ENCODE measurements around the gene OCSTAMP. TPM values are rescaled to one million over a fixed set of nuclear protein-coding genes. Genes with fewer than 3 reads are reported as not detected.

OCSTAMP gene
- polyA plus RNA-seq, 1 donor = not detected

- Histone ChIP-seq H3K27me3 (ENCODE audit: control insufficient read depth, insufficient read depth, low read length) (peaks cover 2% of the 10 kb centered on the region), H3K4me1 (ENCODE audit: control insufficient read depth, insufficient read depth, low read length) (no peaks in the 10 kb centered on the region), H3K9me3 (ENCODE audit: control insufficient read depth, low read depth, low read length) (no peaks in the 10 kb centered on the region), H3K36me3 (ENCODE audit: control insufficient read depth, insufficient read depth, low read length) (no peaks in the 10 kb centered on the region), H3K4me3 (ENCODE audit: low read length) (no peak overlapping the region), H3K27ac (ENCODE audit: low read length) (no peak overlapping the region)
- no peak for DNase-seq
- 100% methylated on average over 1 of the region's 3 CpGs for WGBS (ENCODE audit: insufficient coverage, low lambda C conversion rate)
These were observed 3.5 kb upstream of the OCSTAMP start for GRCh38 chr20:46553926-46554325.

GRCh38 chr20:46552460-46553420 is 2.3 kb upstream of the OCSTAMP start:
- Histone ChIP-seq H3K9me3 (ENCODE audit: control insufficient read depth, low read depth, low read length) (no peaks in the 10 kb centered on the region), H3K4me1 (ENCODE audit: control insufficient read depth, insufficient read depth, low read length) (no peaks in the 10 kb centered on the region), H3K36me3 (ENCODE audit: control insufficient read depth, insufficient read depth, low read length) (no peaks in the 10 kb centered on the region), H3K27me3 (ENCODE audit: control insufficient read depth, insufficient read depth, low read length) (peaks cover 5% of the 10 kb centered on the region), H3K4me3 (ENCODE audit: low read length) (no peak overlapping the region), H3K27ac (ENCODE audit: low read length) (no peak overlapping the region)
- no peak for DNase-seq
- WGBS (ENCODE audit: insufficient coverage, low lambda C conversion rate) = 50% methylated on average over 2 of the region's 4 CpGs

DNA sequence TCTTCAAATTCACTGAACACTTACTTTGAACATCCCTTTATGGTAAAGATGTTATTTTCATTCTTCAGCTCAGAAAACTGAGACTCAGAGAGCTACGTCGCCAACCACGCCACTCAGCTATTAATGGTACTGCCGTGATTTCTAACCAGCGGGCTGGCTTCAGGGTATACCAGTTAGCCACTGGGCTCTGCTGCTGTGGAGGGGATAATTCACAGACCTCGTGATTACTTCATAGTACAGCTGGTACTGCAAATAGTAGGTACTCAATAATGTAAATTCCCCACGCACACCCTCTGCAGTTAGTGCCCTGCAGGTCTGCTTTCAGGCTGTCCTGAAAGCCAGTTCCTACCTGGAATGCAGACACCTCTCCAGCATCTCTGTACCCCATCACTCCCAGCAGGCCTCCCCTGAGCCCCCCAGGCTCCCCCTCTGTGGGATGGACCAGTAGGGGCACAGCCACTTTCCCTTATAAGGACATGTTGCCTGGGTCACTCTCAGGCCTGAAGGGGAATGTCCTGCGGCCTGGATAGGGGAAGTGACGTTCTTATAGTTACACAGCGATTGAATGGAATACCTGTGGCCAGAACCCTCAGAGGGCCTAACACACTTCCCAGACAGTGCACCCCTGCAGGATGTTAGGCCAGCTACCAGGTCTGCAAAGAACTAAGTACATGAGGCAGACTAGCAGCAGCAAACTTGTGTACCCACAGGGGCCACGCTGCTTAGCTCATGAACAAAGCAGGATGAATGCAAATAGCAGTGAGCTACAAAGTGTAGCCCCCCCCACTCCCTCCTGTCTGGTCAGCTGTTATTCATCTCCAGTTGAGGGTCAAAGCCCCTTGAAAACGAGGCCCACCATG is 1.3 kb upstream of the OCSTAMP start:
- H3K9me3 ChIP-seq (ENCODE audit: control insufficient read depth, low read depth, low read length) = no peaks in the 10 kb centered on the region
- H3K4me3 ChIP-seq (ENCODE audit: low read length) = no peak overlapping the region
- H3K27ac ChIP-seq (ENCODE audit: low read length) = no peak overlapping the region
- H3K36me3 ChIP-seq (ENCODE audit: control insufficient read depth, insufficient read depth, low read length) = no peaks in the 10 kb centered on the region
- no peak for DNase-seq
- peaks cover 8% of the 10 kb centered on the region for H3K27me3 ChIP-seq (ENCODE audit: control insufficient read depth, insufficient read depth, low read length)
- WGBS (ENCODE audit: insufficient coverage, low lambda C conversion rate) = 40% methylated on average over 1 of the region's 12 CpGs
- H3K4me1 ChIP-seq (ENCODE audit: control insufficient read depth, insufficient read depth, low read length) = no peaks in the 10 kb centered on the region

- DNase-seq = no peak
- Histone ChIP-seq H3K27me3 (ENCODE audit: control insufficient read depth, insufficient read depth, low read length) (peaks cover 6% of the 10 kb centered on the region), H3K9me3 (ENCODE audit: control insufficient read depth, low read depth, low read length) (no peaks in the 10 kb centered on the region), H3K36me3 (ENCODE audit: control insufficient read depth, insufficient read depth, low read length) (no peaks in the 10 kb centered on the region), H3K4me3 (ENCODE audit: low read length) (no peak overlapping the region), H3K27ac (ENCODE audit: low read length) (no peak overlapping the region), H3K4me1 (ENCODE audit: control insufficient read depth, insufficient read depth, low read length) (no peaks in the 10 kb centered on the region)
- WGBS (ENCODE audit: insufficient coverage, low lambda C conversion rate) = no CpG with 5 or more reads among the region's 4 CpGs
These were observed 1.1 kb downstream of the OCSTAMP start for GRCh38 chr20:46549188-46549972.

GRCh38 chr20:46548688-46549087 is 1.8 kb downstream of the OCSTAMP start:
- no peaks in the 10 kb centered on the region for H3K4me1 ChIP-seq (ENCODE audit: control insufficient read depth, insufficient read depth, low read length)
- no peaks in the 10 kb centered on the region for H3K36me3 ChIP-seq (ENCODE audit: control insufficient read depth, insufficient read depth, low read length)
- H3K27me3 ChIP-seq (ENCODE audit: control insufficient read depth, insufficient read depth, low read length) = peaks cover 6% of the 10 kb centered on the region
- no CpG with 5 or more reads among the region's 5 CpGs for WGBS (ENCODE audit: insufficient coverage, low lambda C conversion rate)
- no peak overlapping the region for H3K4me3 ChIP-seq (ENCODE audit: low read length)
- DNase-seq = no peak
- H3K27ac ChIP-seq (ENCODE audit: low read length) = no peak overlapping the region
- H3K9me3 ChIP-seq (ENCODE audit: control insufficient read depth, low read depth, low read length) = no peaks in the 10 kb centered on the region

GRCh38 chr20:46547995-46548394 is 2.5 kb downstream of the OCSTAMP start:
- H3K27ac ChIP-seq (ENCODE audit: low read length) = no peak overlapping the region
- H3K4me1 ChIP-seq (ENCODE audit: control insufficient read depth, insufficient read depth, low read length) = no peaks in the 10 kb centered on the region
- no peaks in the 10 kb centered on the region for H3K36me3 ChIP-seq (ENCODE audit: control insufficient read depth, insufficient read depth, low read length)
- no peak for DNase-seq
- peaks cover 6% of the 10 kb centered on the region for H3K27me3 ChIP-seq (ENCODE audit: control insufficient read depth, insufficient read depth, low read length)
- 61% methylated on average over 3 of the region's 6 CpGs for WGBS (ENCODE audit: insufficient coverage, low lambda C conversion rate)
- no peaks in the 10 kb centered on the region for H3K9me3 ChIP-seq (ENCODE audit: control insufficient read depth, low read depth, low read length)
- no peak overlapping the region for H3K4me3 ChIP-seq (ENCODE audit: low read length)

- H3K36me3 ChIP-seq (ENCODE audit: control insufficient read depth, insufficient read depth, low read length) = no peaks in the 10 kb centered on the region
- WGBS (ENCODE audit: insufficient coverage, low lambda C conversion rate) = 82% methylated on average over 5 of the region's 6 CpGs
- H3K9me3 ChIP-seq (ENCODE audit: control insufficient read depth, low read depth, low read length) = no peaks in the 10 kb centered on the region
- DNase-seq = no peak
- peaks cover 6% of the 10 kb centered on the region for H3K27me3 ChIP-seq (ENCODE audit: control insufficient read depth, insufficient read depth, low read length)
- no peak overlapping the region for H3K4me3 ChIP-seq (ENCODE audit: low read length)
- no peak overlapping the region for H3K27ac ChIP-seq (ENCODE audit: low read length)
- H3K4me1 ChIP-seq (ENCODE audit: control insufficient read depth, insufficient read depth, low read length) = peaks cover 3% of the 10 kb centered on the region
These were observed 3.5 kb downstream of the OCSTAMP start for GRCh38 chr20:46546936-46547335.

GRCh38 chr20:46546298-46546697 is 4.2 kb downstream of the OCSTAMP start:
- WGBS (ENCODE audit: insufficient coverage, low lambda C conversion rate) = 100% methylated on average over 1 of the region's 3 CpGs
- H3K9me3 ChIP-seq (ENCODE audit: control insufficient read depth, low read depth, low read length) = no peaks in the 10 kb centered on the region
- H3K27me3 ChIP-seq (ENCODE audit: control insufficient read depth, insufficient read depth, low read length) = peaks cover 8% of the 10 kb centered on the region

DNA sequence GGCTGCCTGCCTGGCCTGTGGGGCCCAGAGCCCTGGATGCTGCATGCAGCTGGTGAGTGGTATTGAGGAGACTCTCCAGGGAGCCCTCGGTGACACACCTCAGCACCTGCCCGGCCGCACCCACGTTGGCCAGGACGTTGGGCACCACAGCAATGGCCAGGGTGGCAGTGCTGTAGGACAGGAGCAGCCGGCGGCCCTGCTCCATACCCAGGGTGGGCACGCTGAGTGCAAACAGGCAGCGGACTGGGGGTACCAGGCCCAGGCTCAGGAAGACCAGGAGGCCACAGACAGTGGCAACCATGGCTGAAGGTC is 4.7 kb downstream of the OCSTAMP start:
- peaks cover 3% of the 10 kb centered on the region for H3K4me1 ChIP-seq (ENCODE audit: control insufficient read depth, insufficient read depth, low read length)
- no peak overlapping the region for H3K4me3 ChIP-seq (ENCODE audit: low read length)
- DNase-seq = no peak
- H3K27ac ChIP-seq (ENCODE audit: low read length) = no peak overlapping the region
- H3K27me3 ChIP-seq (ENCODE audit: control insufficient read depth, insufficient read depth, low read length) = peaks cover 8% of the 10 kb centered on the region
- H3K36me3 ChIP-seq (ENCODE audit: control insufficient read depth, insufficient read depth, low read length) = no peaks in the 10 kb centered on the region
- no CpG with 5 or more reads among the region's 9 CpGs for WGBS (ENCODE audit: insufficient coverage, low lambda C conversion rate)
- no peaks in the 10 kb centered on the region for H3K9me3 ChIP-seq (ENCODE audit: control insufficient read depth, low read depth, low read length)

More at GRCh38 chr20:46546298-46546697, 4.2 kb downstream of the OCSTAMP start:
- Histone ChIP-seq H3K4me3 (ENCODE audit: low read length) (no peak overlapping the region), H3K27ac (ENCODE audit: low read length) (no peak overlapping the region), H3K4me1 (ENCODE audit: control insufficient read depth, insufficient read depth, low read length) (peaks cover 3% of the 10 kb centered on the region), H3K36me3 (ENCODE audit: control insufficient read depth, insufficient read depth, low read length) (no peaks in the 10 kb centered on the region)
- no peak for DNase-seq

Data from large intestine (tissue), 3 donors.